Body of pancreas (tissue), 4 donors: ENCODE data around the gene TBC1D14.

ENCODE experiments used
- POLR2A ChIP-seq, 3 donors: fragments of 450-650 bp; IDR thresholded peaks; one replicate each; pipeline ENCODE4 v1.6.1; 2016; ENCODE audit warnings: antibody characterized with exemption in 3 of 3, mild to moderate bottlenecking in 2 of 3
- TF ChIP-seq, protein P1 (sequence below), 7 experiments: fragments of 450-650 bp in 4 of 7; fragments of 200-600 bp in 3 of 7; sonication (generic) in 3 of 7; IDR thresholded peaks; one replicate each; pipeline ENCODE4 v1.5.1; 2016 to 2019; ENCODE audit warnings: antibody characterized with exemption in 7 of 7

DNA sequence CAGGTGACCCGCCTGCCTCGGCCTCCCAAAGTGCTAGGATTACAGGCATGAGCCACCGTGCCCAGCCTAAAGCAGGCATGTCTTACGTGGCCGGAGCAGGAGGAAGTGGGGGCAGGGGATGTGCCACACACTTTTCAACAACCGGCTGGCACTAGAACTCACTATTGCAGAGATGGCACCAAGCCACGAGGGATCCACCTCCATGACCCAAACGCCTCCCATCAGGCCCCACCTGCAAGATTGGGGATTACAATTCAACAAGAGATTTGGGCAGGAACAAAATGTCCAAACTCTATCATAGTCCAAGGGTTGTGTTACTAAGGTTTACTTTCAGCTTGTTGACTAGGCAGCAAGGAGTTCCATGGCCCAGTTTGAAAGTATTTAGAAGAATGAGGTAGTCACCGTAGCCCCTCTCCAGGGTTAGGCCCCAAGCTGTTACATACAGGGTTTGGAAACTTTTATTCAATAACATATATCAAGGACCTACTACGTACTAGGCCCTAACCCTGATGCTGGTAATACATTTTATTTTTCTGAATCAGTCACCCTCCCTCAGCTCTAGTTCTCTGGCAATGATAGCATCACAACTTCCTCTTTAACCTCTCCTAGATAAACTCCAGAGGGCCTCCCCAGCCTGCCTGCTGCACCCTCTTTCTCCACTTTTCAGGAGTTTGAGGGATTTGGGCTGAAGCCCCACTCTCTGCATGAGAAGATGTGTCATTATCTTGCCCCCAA, 18.0 kb upstream of the TBC1D14 start:
- TF ChIP-seq, protein P1, sequence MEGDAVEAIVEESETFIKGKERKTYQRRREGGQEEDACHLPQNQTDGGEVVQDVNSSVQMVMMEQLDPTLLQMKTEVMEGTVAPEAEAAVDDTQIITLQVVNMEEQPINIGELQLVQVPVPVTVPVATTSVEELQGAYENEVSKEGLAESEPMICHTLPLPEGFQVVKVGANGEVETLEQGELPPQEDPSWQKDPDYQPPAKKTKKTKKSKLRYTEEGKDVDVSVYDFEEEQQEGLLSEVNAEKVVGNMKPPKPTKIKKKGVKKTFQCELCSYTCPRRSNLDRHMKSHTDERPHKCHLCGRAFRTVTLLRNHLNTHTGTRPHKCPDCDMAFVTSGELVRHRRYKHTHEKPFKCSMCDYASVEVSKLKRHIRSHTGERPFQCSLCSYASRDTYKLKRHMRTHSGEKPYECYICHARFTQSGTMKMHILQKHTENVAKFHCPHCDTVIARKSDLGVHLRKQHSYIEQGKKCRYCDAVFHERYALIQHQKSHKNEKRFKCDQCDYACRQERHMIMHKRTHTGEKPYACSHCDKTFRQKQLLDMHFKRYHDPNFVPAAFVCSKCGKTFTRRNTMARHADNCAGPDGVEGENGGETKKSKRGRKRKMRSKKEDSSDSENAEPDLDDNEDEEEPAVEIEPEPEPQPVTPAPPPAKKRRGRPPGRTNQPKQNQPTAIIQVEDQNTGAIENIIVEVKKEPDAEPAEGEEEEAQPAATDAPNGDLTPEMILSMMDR (IDR thresholded peaks at IDR 0.05) = no peak
- TF ChIP-seq POLR2A (IDR thresholded peaks at IDR 0.05) = no peak
